ENCODE measurements around the gene PDF.

PDF gene

GRCh38 chr16:69334696-69335095, 4.3 kb upstream of the PDF start:
- TF ChIP-seq CTCF (IDR thresholded peaks at IDR 0.05; ENCODE audit: low read depth, low read length): no peak
- no peak for TF ChIP-seq MAX (IDR thresholded peaks at IDR 0.05; ENCODE audit: low read depth, low read length)
- TF ChIP-seq MYC (IDR thresholded peaks at IDR 0.05; ENCODE audit: low read depth, low read length): no peak
- no peak for TF ChIP-seq POLR2A (IDR thresholded peaks at IDR 0.05; ENCODE audit: extremely low read depth, insufficient read length)
- DNase-seq (ENCODE audit: low read depth): no peak
- no peak overlapping the region for H3K4me3 ChIP-seq (ENCODE audit: low read depth, low read length)

GRCh38 chr16:69329369-69330285, 761 bp downstream of the PDF start:
- no peak for DNase-seq (ENCODE audit: low read depth)
- H3K4me3 ChIP-seq (ENCODE audit: low read depth, low read length): peak overlapping the region; percentile 89
- TF ChIP-seq CTCF (IDR thresholded peaks at IDR 0.05; ENCODE audit: low read depth, low read length) (no peak), MAX (IDR thresholded peaks at IDR 0.05; ENCODE audit: low read depth, low read length) (no peak; the same call in 1 of the 2 replicates), POLR2A (IDR thresholded peaks at IDR 0.05; ENCODE audit: extremely low read depth, insufficient read length) (no peak), MYC (IDR thresholded peaks at IDR 0.05; ENCODE audit: low read depth, low read length) (no peak)

- DNase-seq (ENCODE audit: low read depth): no peak
- H3K4me3 ChIP-seq (ENCODE audit: low read depth, low read length): peak overlapping the region; percentile 89
- TF ChIP-seq CTCF (IDR thresholded peaks at IDR 0.05; ENCODE audit: low read depth, low read length) (no peak), MYC (IDR thresholded peaks at IDR 0.05; ENCODE audit: low read depth, low read length) (no peak), POLR2A (IDR thresholded peaks at IDR 0.05; ENCODE audit: extremely low read depth, insufficient read length) (no peak), MAX (IDR thresholded peaks at IDR 0.05; ENCODE audit: low read depth, low read length) (no peak)
Observed at GRCh38 chr16:69328854-69329316, 1.5 kb downstream of the PDF start.

DNA sequence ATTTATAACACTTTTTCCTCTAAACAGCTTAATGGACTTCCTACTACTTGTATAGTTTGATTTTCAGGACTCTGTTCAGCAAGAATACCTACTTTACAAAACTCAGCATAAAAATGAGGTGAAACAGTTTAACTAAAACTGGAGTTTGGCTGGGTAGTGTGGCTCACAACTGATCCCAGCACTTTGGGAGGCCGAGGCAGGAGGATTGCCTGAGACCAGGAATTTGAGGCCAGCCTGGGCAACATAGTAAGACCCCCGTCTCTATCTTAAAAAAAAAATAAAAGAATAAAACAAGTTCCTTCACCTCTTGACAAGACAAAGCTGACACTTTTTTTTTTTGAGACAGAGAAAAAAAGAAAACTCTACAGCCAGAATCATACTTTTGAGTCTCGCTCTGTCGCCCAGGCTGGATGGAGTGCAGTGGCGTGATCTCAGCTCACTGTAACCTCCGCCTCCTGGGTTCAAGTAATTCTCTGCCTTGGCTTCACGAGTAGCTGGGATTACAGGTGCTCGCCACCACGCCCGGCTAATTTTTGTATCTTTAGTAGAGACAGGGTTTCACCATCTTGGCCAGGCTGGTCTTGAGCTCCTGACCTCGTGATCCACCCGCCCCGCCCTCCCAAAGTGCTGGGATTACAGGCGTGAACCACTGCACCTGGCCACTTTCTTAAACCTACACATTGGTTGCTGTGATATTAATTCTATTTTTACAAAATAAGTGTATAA, 2.6 kb downstream of the PDF start:
- peak overlapping the region; percentile 89 for H3K4me3 ChIP-seq (ENCODE audit: low read depth, low read length)
- DNase-seq (ENCODE audit: low read depth): no peak
- TF ChIP-seq POLR2A (IDR thresholded peaks at IDR 0.05; ENCODE audit: extremely low read depth, insufficient read length) (no peak), CTCF (IDR thresholded peaks at IDR 0.05; ENCODE audit: low read depth, low read length) (no peak), MYC (IDR thresholded peaks at IDR 0.05; ENCODE audit: low read depth, low read length) (no peak), MAX (IDR thresholded peaks at IDR 0.05; ENCODE audit: low read depth, low read length) (no peak)

DNA sequence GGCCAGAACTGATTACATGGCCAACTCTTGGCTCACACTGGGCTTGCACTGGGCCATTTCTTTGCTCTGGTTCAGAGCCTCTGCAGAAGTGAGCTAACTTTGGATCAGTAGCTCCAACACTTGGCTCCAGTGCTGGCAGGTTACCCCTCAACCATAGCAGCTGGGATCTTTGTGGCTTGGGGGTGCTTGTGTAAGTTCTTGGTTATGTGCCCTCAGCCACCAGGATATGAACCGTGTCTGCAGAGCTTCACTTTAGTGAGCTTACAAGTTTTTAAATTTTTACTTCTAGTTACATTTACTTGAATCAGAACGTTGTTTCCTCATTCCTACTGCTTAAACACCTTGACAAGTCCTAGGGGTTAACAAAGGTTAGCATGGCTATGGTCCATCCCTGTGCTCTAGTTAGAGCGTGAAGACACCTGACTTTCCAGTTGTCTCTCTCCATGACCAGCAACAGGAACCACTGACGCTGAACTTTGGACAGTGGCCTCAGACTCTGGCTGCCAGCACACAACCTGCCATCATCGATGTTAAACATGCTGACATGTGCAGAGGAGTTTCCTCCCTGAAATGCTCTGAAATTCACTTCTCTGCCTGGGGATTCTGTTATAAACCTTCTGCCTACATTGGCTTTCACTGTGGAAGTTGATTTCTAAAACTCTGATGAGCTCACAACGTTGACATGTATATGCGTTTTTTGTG, 4.1 kb downstream of the PDF start:
- DNase-seq (ENCODE audit: low read depth): no peak
- H3K4me3 ChIP-seq (ENCODE audit: low read depth, low read length): peak overlapping the region; percentile 89
- TF ChIP-seq MAX (IDR thresholded peaks at IDR 0.05; ENCODE audit: low read depth, low read length) (no peak), MYC (IDR thresholded peaks at IDR 0.05; ENCODE audit: low read depth, low read length) (no peak), CTCF (IDR thresholded peaks at IDR 0.05; ENCODE audit: low read depth, low read length) (no peak), POLR2A (IDR thresholded peaks at IDR 0.05; ENCODE audit: extremely low read depth, insufficient read length) (no peak)

All from NB4 (cell line).